Measurements from ENCODE around the gene COL9A2. TPM values are rescaled to one million over a fixed set of nuclear protein-coding genes. Genes with fewer than 3 reads are reported as not detected.

Gene COL9A2
- total and polyA plus RNA-seq, 9 donors = 0.30 to 5.7 (median 1.7) TPM

DNA sequence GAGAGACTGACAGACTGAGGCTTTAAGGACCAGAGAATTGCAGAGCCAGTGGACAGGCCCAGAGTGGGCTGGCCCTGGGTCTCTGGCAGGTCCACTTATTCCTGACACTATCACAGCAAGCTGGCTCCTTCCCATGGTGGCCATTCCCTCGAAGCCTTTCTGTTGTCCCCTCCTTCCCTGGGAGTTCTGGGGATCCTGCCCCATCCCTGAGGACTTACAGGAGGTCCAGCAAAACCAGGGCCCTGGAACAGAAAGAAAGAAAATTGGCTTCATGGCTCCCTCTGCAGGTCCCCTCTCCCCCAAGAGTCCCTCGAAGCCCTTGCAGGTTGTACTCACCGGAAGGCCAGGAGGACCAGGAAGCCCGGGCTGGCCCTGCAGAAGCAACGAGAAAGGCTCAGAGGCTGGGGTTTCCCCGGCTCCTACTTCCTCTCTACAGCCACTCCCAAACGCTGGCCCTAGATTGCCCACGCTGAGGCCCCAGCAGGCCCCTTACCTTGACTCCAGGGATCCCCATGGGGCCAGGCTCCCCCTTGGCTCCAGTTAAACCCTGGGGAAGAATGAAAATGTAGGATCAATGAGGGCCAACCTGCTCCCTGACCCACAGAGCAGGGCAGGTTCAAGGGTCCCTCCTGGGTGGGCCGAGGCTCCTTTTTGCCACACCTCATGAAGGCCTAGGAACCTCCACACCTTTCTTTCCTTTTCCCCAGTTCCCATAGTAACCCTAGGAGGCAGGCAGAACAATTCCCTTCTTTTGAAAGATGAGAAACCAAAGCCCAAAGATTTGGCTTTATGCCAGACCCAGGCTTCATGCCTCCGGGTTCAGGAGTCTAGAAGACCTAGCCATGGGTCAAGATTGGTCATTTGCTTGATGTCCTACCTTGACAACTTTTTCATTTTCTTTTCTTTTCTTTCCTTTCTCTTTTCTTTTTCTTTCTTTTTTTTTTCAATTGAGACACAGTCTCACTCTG is 4.6 kb downstream of the COL9A2 start:
- H3K4me1 ChIP-seq (ENCODE audit: insufficient read depth) = peaks cover 13% of the 10 kb centered on the region
- intact Hi-C loops (cut with DNase I) = loop anchor here in 3 of 4 donors (10.0 kb wide), 2 partner anchors 158 to 168 kb away; no protein-coding TSS in a partner anchor
- DNase-seq = peak in 1 of 5 donors; percentile 13

DNA sequence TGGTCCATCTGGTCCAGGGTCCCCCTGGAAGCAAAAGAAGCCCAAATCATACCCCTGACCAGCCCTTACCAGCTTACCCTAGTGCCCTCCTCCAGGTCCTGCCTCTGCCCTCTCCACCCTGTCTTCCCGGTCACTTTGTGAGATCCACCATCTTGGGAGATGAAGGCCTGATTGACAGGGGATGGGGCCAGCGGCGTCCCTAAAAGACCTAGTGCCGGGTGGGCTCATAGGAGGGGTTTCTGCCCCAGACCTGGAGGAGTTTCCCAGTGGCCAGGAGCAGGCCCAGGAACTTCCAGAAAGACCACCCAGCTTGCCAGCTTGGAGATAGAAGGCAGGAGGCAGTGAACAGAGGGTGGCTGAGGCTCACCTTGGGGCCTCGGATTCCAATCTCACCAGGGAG is 5.4 kb downstream of the COL9A2 start:
- intact Hi-C loops (cut with DNase I) = loop anchor here in 3 of 4 donors (10.0 kb wide), 2 partner anchors 157 to 167 kb away; no protein-coding TSS in a partner anchor
- Histone ChIP-seq H3K27ac (no peak overlapping the region), H3K4me1 (ENCODE audit: insufficient read depth) (peaks cover 9% of the 10 kb centered on the region), H3K9me3 (no peaks in the 10 kb centered on the region), H3K36me3 (no peaks in the 10 kb centered on the region), H3K27me3 (peaks cover 2% of the 10 kb centered on the region), H3K4me3 (no peak overlapping the region)
- TF ChIP-seq EP300 (IDR thresholded peaks at IDR 0.05) (no peak), POLR2A (IDR thresholded peaks at IDR 0.05) (no peak)
- TF ChIP-seq, protein P1, sequence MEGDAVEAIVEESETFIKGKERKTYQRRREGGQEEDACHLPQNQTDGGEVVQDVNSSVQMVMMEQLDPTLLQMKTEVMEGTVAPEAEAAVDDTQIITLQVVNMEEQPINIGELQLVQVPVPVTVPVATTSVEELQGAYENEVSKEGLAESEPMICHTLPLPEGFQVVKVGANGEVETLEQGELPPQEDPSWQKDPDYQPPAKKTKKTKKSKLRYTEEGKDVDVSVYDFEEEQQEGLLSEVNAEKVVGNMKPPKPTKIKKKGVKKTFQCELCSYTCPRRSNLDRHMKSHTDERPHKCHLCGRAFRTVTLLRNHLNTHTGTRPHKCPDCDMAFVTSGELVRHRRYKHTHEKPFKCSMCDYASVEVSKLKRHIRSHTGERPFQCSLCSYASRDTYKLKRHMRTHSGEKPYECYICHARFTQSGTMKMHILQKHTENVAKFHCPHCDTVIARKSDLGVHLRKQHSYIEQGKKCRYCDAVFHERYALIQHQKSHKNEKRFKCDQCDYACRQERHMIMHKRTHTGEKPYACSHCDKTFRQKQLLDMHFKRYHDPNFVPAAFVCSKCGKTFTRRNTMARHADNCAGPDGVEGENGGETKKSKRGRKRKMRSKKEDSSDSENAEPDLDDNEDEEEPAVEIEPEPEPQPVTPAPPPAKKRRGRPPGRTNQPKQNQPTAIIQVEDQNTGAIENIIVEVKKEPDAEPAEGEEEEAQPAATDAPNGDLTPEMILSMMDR (IDR thresholded peaks at IDR 0.05) = no peak
- 82 to 90% (median 86%) methylated on average over 5 of the region's 5 CpGs for whole genome bisulfite sequencing, 3 donors
- DNase-seq = no peak

More for the DNA sequence above, 4.6 kb downstream of the COL9A2 start:
- no peaks in the 10 kb centered on the region for H3K36me3 ChIP-seq
- no peak overlapping the region for H3K27ac ChIP-seq
- H3K4me3 ChIP-seq = no peak overlapping the region
- H3K9me3 ChIP-seq = no peaks in the 10 kb centered on the region
- TF ChIP-seq, protein P1 (IDR thresholded peaks at IDR 0.05) = no peak
- TF ChIP-seq POLR2A (IDR thresholded peaks at IDR 0.05) = no peak
- TF ChIP-seq EP300 (IDR thresholded peaks at IDR 0.05) = no peak
- peaks cover 4% of the 10 kb centered on the region for H3K27me3 ChIP-seq
- WGBS, 3 donors = 71 to 83% (median 80%) methylated on average over 10 of the region's 10 CpGs

DNA sequence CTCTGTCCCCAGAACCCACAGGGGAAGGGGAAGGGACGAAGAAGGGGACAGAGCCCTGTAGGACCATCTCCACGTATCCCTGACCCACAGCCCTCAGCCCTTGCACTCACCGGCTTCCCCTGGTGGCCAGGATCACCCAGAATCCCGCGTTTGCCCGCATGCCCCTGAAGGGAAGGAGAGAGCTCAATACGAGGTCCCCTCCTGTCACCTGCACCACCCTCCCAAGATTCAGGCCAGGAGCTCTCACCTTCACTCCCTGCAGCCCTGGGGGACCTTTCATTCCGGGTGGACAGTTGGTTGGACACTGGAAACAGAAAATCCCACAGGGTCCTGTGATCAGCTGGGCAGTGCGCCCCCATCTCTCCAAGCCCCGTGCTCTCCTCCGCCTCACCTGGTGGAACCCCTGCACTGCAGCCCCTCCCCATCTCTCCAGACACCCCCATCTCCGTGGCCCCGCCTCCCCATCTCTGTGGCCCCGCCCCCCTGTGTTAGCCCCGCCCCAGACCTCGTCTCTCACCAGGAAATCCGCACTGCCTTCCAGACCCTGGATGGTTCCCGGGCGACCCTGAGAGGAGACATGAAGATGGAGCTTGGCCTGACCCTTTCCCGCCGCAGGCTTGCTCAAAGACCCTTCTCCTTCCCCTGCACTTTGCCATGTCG is 6.0 kb downstream of the COL9A2 start:
- Histone ChIP-seq H3K27me3 (no peaks in the 10 kb centered on the region), H3K27ac (no peak overlapping the region), H3K4me3 (no peak overlapping the region), H3K4me1 (ENCODE audit: insufficient read depth) (peaks cover 9% of the 10 kb centered on the region), H3K36me3 (no peaks in the 10 kb centered on the region), H3K9me3 (no peaks in the 10 kb centered on the region)
- intact Hi-C loops (cut with DNase I) = loop anchor here in 3 of 4 donors (10.0 kb wide), 2 partner anchors 156 to 166 kb away; no protein-coding TSS in a partner anchor
- 84 to 89% (median 87%) methylated on average over 21 to 22 of the region's 22 CpGs for WGBS, 3 donors
- peak in 1 of 5 donors; percentile 12 for DNase-seq
- TF ChIP-seq, protein P1 (IDR thresholded peaks at IDR 0.05) = no peak
- TF ChIP-seq EP300 (IDR thresholded peaks at IDR 0.05) = no peak
- TF ChIP-seq POLR2A (IDR thresholded peaks at IDR 0.05) = no peak

DNA sequence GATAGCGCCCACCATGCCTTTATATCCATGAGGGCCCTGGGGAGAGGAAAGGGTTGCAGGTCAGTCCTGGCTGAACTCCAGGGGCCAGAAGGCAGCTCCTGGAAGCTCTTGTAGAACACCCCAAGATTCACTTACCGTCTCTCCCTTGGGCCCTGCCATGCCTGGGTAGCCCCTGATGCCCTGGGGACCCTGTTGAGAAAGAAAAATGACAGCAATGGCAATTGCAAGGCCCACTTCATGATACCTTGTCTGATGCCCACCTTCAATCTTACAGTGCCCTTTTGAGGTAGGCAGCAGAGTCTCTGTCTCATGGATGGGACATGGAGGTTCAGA is 7.0 kb downstream of the COL9A2 start:
- WGBS, 3 donors = 97 to 100% (median 98%) methylated on average over 2 of the region's 2 CpGs
- Histone ChIP-seq H3K4me3 (no peak overlapping the region), H3K4me1 (ENCODE audit: insufficient read depth) (peaks cover 9% of the 10 kb centered on the region), H3K36me3 (no peaks in the 10 kb centered on the region), H3K27ac (no peak overlapping the region), H3K9me3 (no peaks in the 10 kb centered on the region), H3K27me3 (no peaks in the 10 kb centered on the region)
- intact Hi-C loops (cut with DNase I) = loop anchor here in 3 of 4 donors (10.0 kb wide), 2 partner anchors 155 to 165 kb away; no protein-coding TSS in a partner anchor
- DNase-seq = no peak
- TF ChIP-seq, protein P1 (IDR thresholded peaks at IDR 0.05) = no peak
- TF ChIP-seq EP300 (IDR thresholded peaks at IDR 0.05) (no peak), POLR2A (IDR thresholded peaks at IDR 0.05) (no peak)
